ENCODE measurements around the gene NTM. TPM values are rescaled to one million over a fixed set of nuclear protein-coding genes. Genes with fewer than 3 reads are reported as not detected.

NTM gene
- total RNA-seq, 4 donors from 2014 or later: 3.6 to 11.8 (median 7.8) TPM

- no peak overlapping the region for H3K27ac ChIP-seq
- no peak overlapping the region for H3K4me3 ChIP-seq
- peaks cover 0 to 11% (median 0%) of the 10 kb centered on the region in 3 donors for H3K9me3 ChIP-seq
- no peaks in the 10 kb centered on the region for H3K4me1 ChIP-seq
- no peak for TF ChIP-seq POLR2A (IDR thresholded peaks at IDR 0.05)
- TF ChIP-seq CTCF (IDR thresholded peaks at IDR 0.05): no peak
- no peak for TF ChIP-seq EP300 (IDR thresholded peaks at IDR 0.05)
- TF ChIP-seq POLR2AphosphoS5 (IDR thresholded peaks at IDR 0.05): no peak
- ATAC-seq: no peak
- H3K36me3 ChIP-seq: no peaks in the 10 kb centered on the region
- 27 to 52% methylated on average over 15 to 25 of the region's 26 CpGs for WGBS, 2 donors (ENCODE audit: low coverage in 1 of 2)
- peaks cover 26% of the 10 kb centered on the region for H3K27me3 ChIP-seq
These were observed 390.0 kb downstream of the NTM start for GRCh38 chr11:131760091-131761061.

GRCh38 chr11:131762346-131763110 is 392.1 kb downstream of the NTM start:
- H3K4me1 ChIP-seq: no peaks in the 10 kb centered on the region
- no peaks in the 10 kb centered on the region for H3K36me3 ChIP-seq
- peaks cover 0 to 11% (median 0%) of the 10 kb centered on the region in 3 donors for H3K9me3 ChIP-seq
- WGBS, 2 donors (ENCODE audit: low coverage in 1 of 2): 93 to 94% methylated on average over 7 to 10 of the region's 17 CpGs
- H3K4me3 ChIP-seq: no peak overlapping the region
- ATAC-seq: no peak
- peaks cover 31% of the 10 kb centered on the region for H3K27me3 ChIP-seq
- H3K27ac ChIP-seq: no peak overlapping the region
- TF ChIP-seq EP300 (IDR thresholded peaks at IDR 0.05) (no peak), POLR2A (IDR thresholded peaks at IDR 0.05) (no peak), POLR2AphosphoS5 (IDR thresholded peaks at IDR 0.05) (no peak), CTCF (IDR thresholded peaks at IDR 0.05) (no peak)

- no peak for ATAC-seq
- Histone ChIP-seq H3K27me3 (peaks cover 34% of the 10 kb centered on the region), H3K36me3 (no peaks in the 10 kb centered on the region), H3K9me3 (peaks cover 0 to 11% (median 0%) of the 10 kb centered on the region in 3 donors), H3K27ac (no peak overlapping the region), H3K4me1 (no peaks in the 10 kb centered on the region), H3K4me3 (no peak overlapping the region)
- 17 to 53% methylated on average over 3 to 4 of the region's 4 CpGs for WGBS, 2 donors (ENCODE audit: low coverage in 1 of 2)
- no peak for TF ChIP-seq CTCF (IDR thresholded peaks at IDR 0.05)
- no peak for TF ChIP-seq POLR2A (IDR thresholded peaks at IDR 0.05)
- no peak for TF ChIP-seq POLR2AphosphoS5 (IDR thresholded peaks at IDR 0.05)
- no peak for TF ChIP-seq EP300 (IDR thresholded peaks at IDR 0.05)
These were observed 392.9 kb downstream of the NTM start for GRCh38 chr11:131763193-131763890.

- 50 to 95% methylated on average over 2 to 5 of the region's 5 CpGs for WGBS, 2 donors (ENCODE audit: low coverage in 1 of 2)
- no peak for ATAC-seq
- H3K36me3 ChIP-seq: no peaks in the 10 kb centered on the region
These were observed 393.7 kb downstream of the NTM start for GRCh38 chr11:131764126-131764525.

More at GRCh38 chr11:131764126-131764525, 393.7 kb downstream of the NTM start:
- H3K27me3 ChIP-seq: peaks cover 34% of the 10 kb centered on the region
- H3K4me1 ChIP-seq: no peaks in the 10 kb centered on the region
- no peak overlapping the region for H3K27ac ChIP-seq
- peaks cover 0 to 11% (median 0%) of the 10 kb centered on the region in 3 donors for H3K9me3 ChIP-seq
- TF ChIP-seq CTCF (IDR thresholded peaks at IDR 0.05) (no peak), POLR2A (IDR thresholded peaks at IDR 0.05) (no peak), POLR2AphosphoS5 (IDR thresholded peaks at IDR 0.05) (no peak), EP300 (IDR thresholded peaks at IDR 0.05) (no peak)
- H3K4me3 ChIP-seq: no peak overlapping the region
